Adrenal gland (tissue), 12 donors: ENCODE data around the gene BTN3A1. TPM values are rescaled to one million over a fixed set of nuclear protein-coding genes. Genes with fewer than 3 reads are reported as not detected.
"Not testable (repeated sequence)": the region's sequence is repeated elsewhere in the genome, so short reads cannot be mapped to it uniquely, and the experiment has no call there.

Source experiments
- DNase-seq, 7 donors: peaks; one replicate each; pipeline ENCODE4 v3.0.0-alpha.2; 2019 to 2020
- H3K27ac ChIP-seq, 5 donors: fragments of 200-600 bp; sonication (generic) in 4 of 5; 1 replicate in 3 of 5; 2 replicates in 2 of 5; pipeline versions ENCODE4 v1.5.1 to v1.8.0; 2016 to 2020; ENCODE audit warnings: mild to moderate bottlenecking in 1 of 5
- H3K27me3 ChIP-seq: fragments of 200-600 bp; 2 replicates; pipeline ENCODE4 v1.8.0; 2021
- H3K36me3 ChIP-seq, 2 donors: fragments of 200-600 bp; replicated peaks in 1 of 2; 1 replicate in 1 of 2; 2 replicates in 1 of 2; pipeline versions ENCODE4 v1.5.1 to v1.8.0; 2018 to 2022
- H3K4me1 ChIP-seq, 2 donors: fragments of 200-600 bp; replicated peaks in 1 of 2; 1 replicate in 1 of 2; 2 replicates in 1 of 2; pipeline versions ENCODE4 v1.5.1 to v1.8.0; 2018 to 2021
- H3K4me3 ChIP-seq, 4 donors: fragments of 200-600 bp; sonication (generic) in 3 of 4; one replicate each; pipeline ENCODE4 v1.5.1; 2016 to 2018
- H3K9me3 ChIP-seq, 3 donors: fragments of 200-600 bp; sonication (generic) in 1 of 3; replicated peaks in 1 of 3; 1 replicate in 2 of 3; 2 replicates in 1 of 3; pipeline versions ENCODE4 v1.5.1 to v1.8.0; 2016 to 2021
- CTCF ChIP-seq, 6 experiments: fragments of 450-650 bp in 4 of 6; fragments of 200-600 bp in 2 of 6; sonication (generic) in 1 of 6; IDR thresholded peaks; 1 replicate in 5 of 6; 2 replicates in 1 of 6; pipeline versions ENCODE4 v1.5.1 to v1.8.0; 2016 to 2021; ENCODE audit warnings: antibody characterized with exemption in 6 of 6, mild to moderate bottlenecking in 2 of 6, moderate library complexity in 1 of 6
- POLR2A ChIP-seq, 2 donors: fragments of 450-650 bp; IDR thresholded peaks; one replicate each; pipeline ENCODE4 v1.6.1; 2017; ENCODE audit warnings: antibody characterized with exemption in 2 of 2, mild to moderate bottlenecking in 2 of 2, moderate library complexity in 1 of 2
- WGBS, 4 donors: extraction: QIAGEN DNeasy Blood & Tissue Kit in 2 of 4; methylation state at CpG; one replicate each; pipeline versions ENCODE4 v1.1.5 to v1.1.7; 2013 to 2017; 5-methylcytosine and 5-hydroxymethylcytosine counted together
- intact Hi-C, 2 donors: fragments of 100-400 bp; cut with DNase I; formaldehyde crosslinking; loops; one replicate each; pipeline versions ENCODE4 v1.14.1 to v1.15.0; 2022 to 2023
- polyA plus RNA-seq, 3 donors: library from polyadenylated mRNA; stranded (reverse); fragments of 200-250 nt in 2 of 3; fragments of 350-450 nt in 1 of 3; fragmentation: Illumina TruSeq in 1 of 3; extraction: RNeasy Lipid Tissue Mini Kit (QIAGEN cat#74804) in 1 of 3; gene quantifications; one replicate each; pipeline ENCODE4 v1.2.3, GENCODE V29; 2013 to 2014
- total RNA-seq, 9 donors: library from RNA; depleted of rRNA in 4 of 9; stranded (reverse); fragments of >200 nt in 4 of 9; fragments of 120-200 nt in 1 of 9; fragmentation: NEBNext Ultra II Directional in 1 of 9; extraction: Animal tissue kit (Norgen Biotek cat#: 25700) in 1 of 9; gene quantifications; one replicate each; pipeline versions ENCODE4 v1.1.0 to v1.2.4, GENCODE V29; 2013 to 2023
- donor health status: healthy with polysubstance abuse.
- donor health status: Bipolar disorder and iron deficiency.
- donor health status: DM: yes; HTN: yes; CAD: no.
- donor health status: DM: no; HTN: no; CAD: no.
- donor health status: DM: no; HTN: no; CAD: no.
- donor health status: DM: yes; HTN: yes; CAD: no.

The BTN3A1 gene
- total and polyA plus RNA-seq, 12 donors: 17.5 to 56.7 (median 38.3) TPM

- 54 to 75% (median 63%) methylated on average over 2 to 3 of the region's 3 CpGs for whole genome bisulfite sequencing, 4 donors
- Histone ChIP-seq H3K4me3 (no peak overlapping the region), H3K9me3 (no peaks in the 10 kb centered on the region), H3K4me1 (no peaks in the 10 kb centered on the region), H3K27me3 (no peaks in the 10 kb centered on the region), H3K36me3 (peaks cover 0 to 24% of the 10 kb centered on the region in 2 donors), H3K27ac (no peak overlapping the region)
- no peak for DNase-seq
- TF ChIP-seq POLR2A (IDR thresholded peaks at IDR 0.05) (no peak), CTCF (IDR thresholded peaks at IDR 0.05) (no peak)
- intact Hi-C loops: no loop called here
These were observed 24.4 kb upstream of the BTN3A1 start for GRCh38 chr6:26377719-26378118.

GRCh38 chr6:26378143-26378542, 23.9 kb upstream of the BTN3A1 start:
- H3K4me3 ChIP-seq, H3K4me1 ChIP-seq, DNase-seq, H3K9me3 ChIP-seq, H3K27me3 ChIP-seq, H3K27ac ChIP-seq, intact Hi-C loops: not testable (repeated sequence)
- peaks cover 0 to 23% of the 10 kb centered on the region in 2 donors for H3K36me3 ChIP-seq

DNA sequence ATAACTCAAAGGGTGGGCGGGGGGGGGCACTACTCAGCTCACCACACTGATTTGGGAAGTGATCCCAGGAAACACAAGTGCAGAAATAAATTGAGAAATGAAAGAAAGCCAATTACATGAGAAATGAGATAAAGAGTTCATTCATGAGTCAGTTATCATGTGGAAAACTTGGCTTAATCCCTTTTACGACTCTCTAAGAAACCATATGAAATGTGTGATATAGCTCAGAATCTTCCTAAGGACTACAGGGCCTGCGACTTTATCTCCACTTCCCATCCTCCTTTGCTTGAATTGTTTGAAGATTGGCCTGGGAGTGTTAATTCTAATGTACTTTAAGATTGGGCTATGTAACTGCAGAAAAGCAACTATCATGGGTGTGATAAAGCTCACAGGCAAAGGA, 22.8 kb upstream of the BTN3A1 start:
- TF ChIP-seq CTCF (IDR thresholded peaks at IDR 0.05) (no peak), POLR2A (IDR thresholded peaks at IDR 0.05) (no peak)
- Histone ChIP-seq H3K27ac (no peak overlapping the region), H3K36me3 (peaks cover 0 to 15% of the 10 kb centered on the region in 2 donors), H3K9me3 (no peaks in the 10 kb centered on the region), H3K27me3 (no peaks in the 10 kb centered on the region), H3K4me1 (peaks cover 0 to 7% of the 10 kb centered on the region in 2 donors), H3K4me3 (no peak overlapping the region)
- DNase-seq: no peak
- intact Hi-C loops: no loop called here
- WGBS, 4 donors: 49 to 79% (median 64%) methylated on average over 3 of the region's 3 CpGs

GRCh38 chr6:26379740-26380139, 22.3 kb upstream of the BTN3A1 start:
- Histone ChIP-seq H3K9me3 (no peaks in the 10 kb centered on the region), H3K27ac (no peak overlapping the region), H3K4me3 (no peak overlapping the region), H3K4me1 (peaks cover 0 to 11% of the 10 kb centered on the region in 2 donors), H3K36me3 (peaks cover 0 to 11% of the 10 kb centered on the region in 2 donors), H3K27me3 (no peaks in the 10 kb centered on the region)
- DNase-seq: no peak
- intact Hi-C loops: no loop called here
- TF ChIP-seq CTCF (IDR thresholded peaks at IDR 0.05) (no peak), POLR2A (IDR thresholded peaks at IDR 0.05) (no peak)

DNA sequence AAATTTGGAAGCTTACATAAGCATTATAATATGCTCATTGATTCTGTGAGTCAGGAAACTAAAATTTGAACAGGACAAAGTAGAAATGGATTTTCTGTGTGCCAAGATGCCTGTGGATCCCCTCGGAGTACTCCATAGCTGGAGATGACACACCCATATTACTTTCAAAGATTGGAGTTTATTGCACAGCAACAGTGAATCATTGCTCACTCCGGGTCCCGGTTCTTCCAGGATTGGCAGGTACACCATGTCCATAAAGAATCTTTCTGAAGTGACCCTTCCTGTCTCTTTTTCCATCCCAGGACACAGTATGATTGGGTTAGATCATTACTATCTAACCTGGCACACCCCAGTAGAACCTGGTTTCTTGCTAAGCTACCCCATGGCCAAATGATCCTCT, 21.8 kb upstream of the BTN3A1 start:
- intact Hi-C loops: no loop called here
- peaks cover 0 to 6% of the 10 kb centered on the region in 2 donors for H3K36me3 ChIP-seq
- TF ChIP-seq CTCF (IDR thresholded peaks at IDR 0.05) (no peak), POLR2A (IDR thresholded peaks at IDR 0.05) (no peak)
- H3K4me1 ChIP-seq: peaks cover 0 to 13% of the 10 kb centered on the region in 2 donors
- H3K9me3 ChIP-seq: no peaks in the 10 kb centered on the region
- H3K27ac ChIP-seq: no peak overlapping the region
- no peak overlapping the region for H3K4me3 ChIP-seq
- 86 to 97% (median 94%) methylated on average over 3 of the region's 3 CpGs for WGBS, 4 donors
- DNase-seq: no peak
- H3K27me3 ChIP-seq: no peaks in the 10 kb centered on the region
